GM12872 (cell line): ENCODE data around the gene TGM2.
A peak's percentile ranks its signal among the peaks of the same experiment; 100 is the strongest.

Experiments used
- CTCF ChIP-seq: IDR thresholded peaks from 3 replicates; pipeline ENCODE4 v1.5.1; 2011; ENCODE audit warnings: low read depth, mild to moderate bottlenecking, low read length, moderate library complexity; ENCODE audit not compliant: insufficient read depth

Gene TGM2

GRCh38 chr20:38165089-38165965, at the start of gene TGM2:
Gene TGM2 (minus strand): TSS chr20:38165270. CDS start chr20:38165198, 72 bp downstream.
- TF ChIP-seq CTCF, result peak; percentile 88

- TF ChIP-seq CTCF, result peak; percentile 20; the same call in 1 of the 3 replicates
These were observed 49.5 kb upstream of the TGM2 start for GRCh38 chr20:38214256-38215193.

- no peak for TF ChIP-seq CTCF
These were observed 48.5 kb upstream of the TGM2 start for GRCh38 chr20:38213607-38213940.

- TF ChIP-seq CTCF, result no peak
These were observed 47.9 kb upstream of the TGM2 start for GRCh38 chr20:38212806-38213606.

GRCh38 chr20:38211200-38212097, 46.4 kb upstream of the TGM2 start:
- no peak for TF ChIP-seq CTCF

GRCh38 chr20:38210741-38211140, 45.7 kb upstream of the TGM2 start:
- TF ChIP-seq CTCF, result no peak
